H7 (cell line): Measurements from ENCODE around the gene ZNG1B. TPM values are rescaled to one million over a fixed set of nuclear protein-coding genes. Genes with fewer than 3 reads are reported as not detected.

ENCODE experiments used
- total RNA-seq: library from RNA; depleted of rRNA; stranded (reverse); fragments of >200 nt; shearing (Covaris generic); gene quantifications from 2 replicates; pipeline ENCODE4 v1.2.3, GENCODE V29; 2014; rRNA removed

The ZNG1B gene
- total RNA-seq, 1 experiment from 2014 or later: 19.1 TPM

Other genes with a start within 250 kb of the ZNG1B start
- gene PAX8, start 158.8 kb upstream of the ZNG1B start, total RNA-seq: not detected in 2 replicates
- not detected in 2 replicates for gene FOXD4L1, start 61.0 kb downstream of the ZNG1B start, total RNA-seq
- gene RABL2A, start 189.6 kb downstream of the ZNG1B start, total RNA-seq: 4.8 and 6.5 TPM in 2 replicates